Esophagus squamous epithelium (tissue), 5 donors: ENCODE results near the gene C22orf23. TPM values are rescaled to one million over a fixed set of nuclear protein-coding genes. Genes with fewer than 3 reads are reported as not detected.

ENCODE experiments used
- DNase-seq: peaks from one replicate; lab custom pipeline; 2025; lab: John Stamatoyannopoulos, UW
- H3K27ac ChIP-seq, 4 donors: fragments of 200-600 bp; sonication (generic); one replicate each; pipeline ENCODE4 v1.5.1; 2016 to 2019; ENCODE audit warnings: mild to moderate bottlenecking in 1 of 4
- H3K27me3 ChIP-seq, 4 donors: fragments of 200-600 bp; sonication (generic); 1 replicate in 3 of 4; 2 replicates in 1 of 4; pipeline versions ENCODE4 v1.5.1 to v1.6.0; 2017 to 2021; ENCODE audit warnings: antibody characterized with exemption in 1 of 4
- H3K36me3 ChIP-seq, 3 donors: fragments of 200-600 bp; sonication (generic); one replicate each; pipeline ENCODE4 v1.5.1; 2016 to 2019
- H3K4me1 ChIP-seq, 3 donors: fragments of 200-600 bp; sonication (generic); one replicate each; pipeline ENCODE4 v1.5.1; 2017 to 2019
- H3K4me3 ChIP-seq, 4 donors: fragments of 200-600 bp; sonication (generic); 1 replicate in 3 of 4; 2 replicates in 1 of 4; pipeline ENCODE4 v1.5.1; 2016 to 2019; ENCODE audit warnings: mild to moderate bottlenecking in 2 of 4, moderate library complexity in 1 of 4
- H3K9me3 ChIP-seq, 3 donors: fragments of 200-600 bp; sonication (generic); one replicate each; pipeline ENCODE4 v1.5.1; 2016 to 2019
- POLR2A ChIP-seq, 4 donors: fragments of 450-650 bp; IDR thresholded peaks; one replicate each; pipeline ENCODE4 v1.6.1; 2017; ENCODE audit warnings: antibody characterized with exemption in 4 of 4, mild to moderate bottlenecking in 4 of 4, moderate library complexity in 3 of 4
- WGBS, 2 donors: methylation state at CpG; one replicate each; pipeline ENCODE4 v1.1.5; 2018; 5-methylcytosine and 5-hydroxymethylcytosine counted together
- intact Hi-C: fragments of 100-400 bp; cut with DNase I; formaldehyde crosslinking; loops from one replicate; pipeline ENCODE4 v1.15.0; 2022
- total RNA-seq, 4 donors: library from RNA; depleted of rRNA; stranded (reverse); fragments of >200 nt; gene quantifications; one replicate each; pipeline ENCODE4 v1.1.0, GENCODE V29; 2016
- TF ChIP-seq, protein P1 (sequence below), 6 experiments: fragments of 450-650 bp in 4 of 6; fragments of 200-600 bp in 2 of 6; sonication (generic) in 2 of 6; IDR thresholded peaks; one replicate each; pipeline ENCODE4 v1.5.1; 2016 to 2019; ENCODE audit warnings: antibody characterized with exemption in 6 of 6, mild to moderate bottlenecking in 4 of 6, moderate library complexity in 4 of 6
- donor health status: DM: yes; HTN: yes; CAD: no.

Gene C22orf23
- total RNA-seq, 4 donors from 2014 or later: 0.13 to 0.38 TPM; not detected in 2

DNA sequence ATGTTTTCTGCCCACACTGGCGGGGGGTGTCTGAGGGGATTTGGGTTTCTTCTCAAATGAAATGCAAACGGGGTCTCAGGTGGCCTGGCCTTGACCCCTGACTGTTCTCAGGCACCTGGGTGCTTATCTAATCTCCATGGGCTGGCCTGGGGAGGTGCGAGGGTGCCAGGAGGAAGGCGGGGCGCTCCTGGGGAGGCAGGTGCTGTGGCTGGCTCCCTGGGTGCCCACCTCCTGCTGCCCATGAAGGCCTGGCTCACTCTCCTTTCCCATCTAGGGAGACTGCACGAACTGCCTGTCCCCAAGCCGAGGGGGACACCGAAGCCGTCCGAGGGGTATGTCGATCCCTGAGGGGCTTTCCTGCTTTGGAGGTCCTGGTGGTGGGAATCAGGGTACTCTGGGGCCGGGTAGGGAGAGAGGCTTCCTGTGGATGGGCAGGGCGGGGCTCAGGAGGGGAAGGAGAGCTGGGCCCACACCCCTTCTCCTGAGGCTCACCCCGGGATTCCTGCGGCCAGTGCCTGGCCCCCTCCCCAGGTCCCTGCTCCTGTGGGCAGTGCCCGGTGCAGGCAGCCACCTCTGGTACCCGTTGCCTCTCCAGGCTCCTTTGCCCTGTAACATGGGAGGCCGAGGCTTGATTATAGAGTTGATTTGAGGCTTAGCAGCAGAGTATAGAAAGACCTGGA, 28.9 kb downstream of the C22orf23 start:
- Histone ChIP-seq H3K36me3 (peaks cover 64 to 99% (median 67%) of the 10 kb centered on the region in 3 donors), H3K9me3 (no peaks in the 10 kb centered on the region), H3K27ac (peak overlapping the region in 2 of 4 donors; percentile 10 to 20), H3K27me3 (no peaks in the 10 kb centered on the region), H3K4me1 (peaks cover 0 to 23% (median 6%) of the 10 kb centered on the region in 3 donors), H3K4me3 (no peak overlapping the region)
- WGBS, 2 donors: 80 to 87% methylated on average over 2 to 6 of the region's 18 CpGs
- intact Hi-C loops: no loop called here
- TF ChIP-seq POLR2A (IDR thresholded peaks at IDR 0.05): no peak
- TF ChIP-seq, protein P1, sequence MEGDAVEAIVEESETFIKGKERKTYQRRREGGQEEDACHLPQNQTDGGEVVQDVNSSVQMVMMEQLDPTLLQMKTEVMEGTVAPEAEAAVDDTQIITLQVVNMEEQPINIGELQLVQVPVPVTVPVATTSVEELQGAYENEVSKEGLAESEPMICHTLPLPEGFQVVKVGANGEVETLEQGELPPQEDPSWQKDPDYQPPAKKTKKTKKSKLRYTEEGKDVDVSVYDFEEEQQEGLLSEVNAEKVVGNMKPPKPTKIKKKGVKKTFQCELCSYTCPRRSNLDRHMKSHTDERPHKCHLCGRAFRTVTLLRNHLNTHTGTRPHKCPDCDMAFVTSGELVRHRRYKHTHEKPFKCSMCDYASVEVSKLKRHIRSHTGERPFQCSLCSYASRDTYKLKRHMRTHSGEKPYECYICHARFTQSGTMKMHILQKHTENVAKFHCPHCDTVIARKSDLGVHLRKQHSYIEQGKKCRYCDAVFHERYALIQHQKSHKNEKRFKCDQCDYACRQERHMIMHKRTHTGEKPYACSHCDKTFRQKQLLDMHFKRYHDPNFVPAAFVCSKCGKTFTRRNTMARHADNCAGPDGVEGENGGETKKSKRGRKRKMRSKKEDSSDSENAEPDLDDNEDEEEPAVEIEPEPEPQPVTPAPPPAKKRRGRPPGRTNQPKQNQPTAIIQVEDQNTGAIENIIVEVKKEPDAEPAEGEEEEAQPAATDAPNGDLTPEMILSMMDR (IDR thresholded peaks at IDR 0.05): no peak
- DNase-seq: no peak

DNA sequence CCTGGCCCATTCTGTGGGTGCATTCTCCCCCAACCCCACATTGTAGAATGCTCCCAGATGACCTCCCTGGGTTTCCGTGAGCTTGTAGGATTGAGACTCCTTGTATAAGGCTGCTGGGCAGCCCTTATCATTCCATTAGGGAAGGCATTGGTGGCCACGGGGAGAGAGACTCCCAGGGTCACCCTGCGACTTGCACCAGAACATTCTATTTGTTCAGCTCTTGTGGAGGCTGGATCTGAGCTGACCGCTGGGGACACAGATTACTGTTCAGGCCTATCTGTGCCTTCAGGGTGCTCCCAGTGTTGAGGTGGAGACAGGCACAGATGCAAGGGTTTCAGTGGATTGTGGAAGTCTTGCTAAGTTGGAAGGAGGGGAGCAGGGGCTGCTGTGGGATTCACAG, 29.5 kb downstream of the C22orf23 start:
- WGBS, 2 donors: 100% methylated on average over 1 of the region's 4 CpGs; no CpG with 5 or more reads in 1 of the 2 donors

DNA sequence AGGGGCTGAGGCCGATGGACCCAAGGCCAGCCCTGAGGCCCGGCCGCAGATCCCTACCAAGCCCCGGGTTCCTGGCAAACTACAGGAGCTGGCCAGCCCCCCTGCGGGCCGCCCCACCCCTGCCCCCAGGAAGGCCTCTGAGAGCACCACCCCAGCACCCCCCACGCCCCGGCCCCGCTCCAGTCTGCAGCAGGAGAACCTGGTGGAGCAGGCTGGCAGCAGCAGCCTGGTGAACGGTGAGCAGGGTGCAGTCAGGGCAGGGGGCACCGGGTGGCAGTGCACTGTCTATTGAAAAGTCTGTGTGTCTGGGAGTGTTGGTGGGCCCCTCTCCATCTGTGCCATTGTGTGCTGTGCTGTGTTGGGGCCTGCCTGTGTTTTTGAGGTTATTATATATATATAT, 31.2 kb downstream of the C22orf23 start:
- H3K27ac ChIP-seq: peak overlapping the region in 1 of 4 donors; percentile 17
- 57 to 79% methylated on average over 1 to 2 of the region's 11 CpGs for WGBS, 2 donors
- peaks cover 0 to 16% (median 0%) of the 10 kb centered on the region in 3 donors for H3K4me1 ChIP-seq
- TF ChIP-seq, protein P1 (IDR thresholded peaks at IDR 0.05): no peak
- no peak for TF ChIP-seq POLR2A (IDR thresholded peaks at IDR 0.05)
- no peak for DNase-seq
- no peak overlapping the region for H3K4me3 ChIP-seq
- no peaks in the 10 kb centered on the region for H3K27me3 ChIP-seq
- peaks cover 53 to 99% (median 72%) of the 10 kb centered on the region in 3 donors for H3K36me3 ChIP-seq
- intact Hi-C loops: no loop called here
- no peaks in the 10 kb centered on the region for H3K9me3 ChIP-seq

More for the DNA sequence above, 29.5 kb downstream of the C22orf23 start:
- DNase-seq: no peak
- Histone ChIP-seq H3K27ac (no peak overlapping the region), H3K27me3 (no peaks in the 10 kb centered on the region), H3K4me3 (no peak overlapping the region), H3K9me3 (no peaks in the 10 kb centered on the region), H3K4me1 (peaks cover 0 to 17% (median 0%) of the 10 kb centered on the region in 3 donors), H3K36me3 (peaks cover 62 to 99% (median 68%) of the 10 kb centered on the region in 3 donors)
- no peak for TF ChIP-seq POLR2A (IDR thresholded peaks at IDR 0.05)
- TF ChIP-seq, protein P1 (IDR thresholded peaks at IDR 0.05): no peak
- intact Hi-C loops: no loop called here

DNA sequence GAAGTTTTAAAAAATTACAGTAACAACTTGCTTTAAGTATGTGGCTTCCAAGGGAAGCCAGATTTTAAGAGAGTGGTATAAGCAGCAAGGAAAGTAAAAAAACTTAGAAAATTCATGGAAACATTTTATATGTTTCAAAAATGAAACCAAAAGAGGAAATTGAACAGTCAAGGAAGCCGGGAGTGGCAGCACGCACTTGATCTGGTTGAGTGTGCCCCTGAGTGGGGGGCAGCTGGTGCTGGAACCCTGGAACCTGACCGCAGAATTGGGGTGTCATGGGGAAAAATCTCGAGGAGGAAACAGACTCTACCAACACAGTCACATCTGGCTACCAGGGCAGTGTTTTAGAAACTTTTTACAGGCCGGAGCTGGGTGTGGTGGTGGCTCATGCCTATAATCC, 33.3 kb downstream of the C22orf23 start:
- Histone ChIP-seq H3K36me3 (peaks cover 46 to 99% (median 66%) of the 10 kb centered on the region in 3 donors), H3K27ac (peak overlapping the region in 1 of 4 donors; percentile 30), H3K9me3 (no peaks in the 10 kb centered on the region), H3K27me3 (no peaks in the 10 kb centered on the region), H3K4me3 (no peak overlapping the region), H3K4me1 (peaks cover 0 to 12% (median 0%) of the 10 kb centered on the region in 3 donors)
- DNase-seq: no peak
- intact Hi-C loops: no loop called here
- 65 to 69% methylated on average over 5 of the region's 5 CpGs for whole genome bisulfite sequencing, 2 donors
- TF ChIP-seq, protein P1 (IDR thresholded peaks at IDR 0.05): no peak
- TF ChIP-seq POLR2A (IDR thresholded peaks at IDR 0.05): no peak

DNA sequence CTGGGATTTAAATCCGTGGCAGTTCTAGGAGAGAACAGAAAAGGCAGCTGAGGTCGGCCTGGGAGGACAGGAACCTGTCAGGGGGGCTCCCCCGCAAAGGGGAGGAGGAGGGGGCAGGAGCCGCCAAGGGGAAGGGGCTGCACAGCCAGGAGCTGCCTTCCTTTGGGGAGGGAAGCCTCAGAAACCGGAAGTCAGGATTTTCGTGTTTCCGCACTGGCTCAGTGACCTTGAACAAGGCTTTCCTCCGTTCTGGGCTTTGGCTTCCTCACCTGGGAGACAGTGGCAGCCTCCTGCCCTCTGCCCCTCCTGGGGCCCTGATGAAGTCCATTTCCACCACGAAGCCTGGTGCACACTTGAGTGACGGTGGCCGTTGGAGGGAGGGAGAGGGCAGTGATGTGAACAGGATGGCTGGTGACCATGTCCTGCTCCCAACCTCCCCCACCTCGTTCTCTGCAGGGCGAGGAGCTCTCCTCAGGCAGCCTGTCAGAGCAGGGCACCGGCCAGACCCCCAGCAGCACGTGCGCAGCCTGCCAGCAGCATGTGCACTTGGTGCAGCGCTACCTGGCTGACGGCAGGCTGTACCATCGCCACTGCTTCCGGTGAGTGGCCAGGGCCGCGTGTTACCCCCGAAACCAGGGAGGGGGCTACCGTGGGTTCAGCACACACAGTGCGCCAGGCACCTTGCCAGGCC, 34.7 kb downstream of the C22orf23 start:
- H3K27ac ChIP-seq: peak overlapping the region in 2 of 4 donors; percentile 9 to 16
- peaks cover 0 to 5% (median 0%) of the 10 kb centered on the region in 3 donors for H3K4me1 ChIP-seq
- DNase-seq: no peak
- intact Hi-C loops: no loop called here
- H3K9me3 ChIP-seq: no peaks in the 10 kb centered on the region
- no peaks in the 10 kb centered on the region for H3K27me3 ChIP-seq
- peaks cover 37 to 99% (median 60%) of the 10 kb centered on the region in 3 donors for H3K36me3 ChIP-seq
- TF ChIP-seq POLR2A (IDR thresholded peaks at IDR 0.05): no peak
- TF ChIP-seq, protein P1 (IDR thresholded peaks at IDR 0.05): no peak
- WGBS, 2 donors: 80 to 94% methylated on average over 8 to 11 of the region's 25 CpGs
- H3K4me3 ChIP-seq: no peak overlapping the region
